Measurements from ENCODE around the gene PRDM12. TPM values are rescaled to one million over a fixed set of nuclear protein-coding genes. Genes with fewer than 3 reads are reported as not detected.

PRDM12 gene
- total RNA-seq, 1 donor from 2014 or later: not detected

DNA sequence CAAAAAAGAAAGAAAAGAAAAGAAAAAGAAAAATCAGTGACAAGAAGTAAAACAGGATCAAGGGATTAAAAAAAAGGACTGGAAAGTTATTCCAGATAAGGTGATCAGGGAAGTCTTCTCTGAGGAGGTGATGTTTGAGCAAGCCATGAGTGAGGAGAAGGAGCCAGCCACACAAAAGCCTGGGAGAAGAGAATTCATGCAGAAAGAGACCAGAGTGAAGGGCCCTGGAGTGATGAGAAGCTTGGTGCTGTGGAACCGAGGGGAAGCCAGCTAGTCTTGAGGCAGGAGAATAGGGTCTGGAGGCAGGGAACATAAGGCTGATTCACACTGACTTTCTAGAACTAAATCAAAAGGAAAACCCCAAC lies 25.2 kb downstream of the PRDM12 start:
- no peak for DNase-seq (ENCODE audit: low read depth in 2 of 2)

DNA sequence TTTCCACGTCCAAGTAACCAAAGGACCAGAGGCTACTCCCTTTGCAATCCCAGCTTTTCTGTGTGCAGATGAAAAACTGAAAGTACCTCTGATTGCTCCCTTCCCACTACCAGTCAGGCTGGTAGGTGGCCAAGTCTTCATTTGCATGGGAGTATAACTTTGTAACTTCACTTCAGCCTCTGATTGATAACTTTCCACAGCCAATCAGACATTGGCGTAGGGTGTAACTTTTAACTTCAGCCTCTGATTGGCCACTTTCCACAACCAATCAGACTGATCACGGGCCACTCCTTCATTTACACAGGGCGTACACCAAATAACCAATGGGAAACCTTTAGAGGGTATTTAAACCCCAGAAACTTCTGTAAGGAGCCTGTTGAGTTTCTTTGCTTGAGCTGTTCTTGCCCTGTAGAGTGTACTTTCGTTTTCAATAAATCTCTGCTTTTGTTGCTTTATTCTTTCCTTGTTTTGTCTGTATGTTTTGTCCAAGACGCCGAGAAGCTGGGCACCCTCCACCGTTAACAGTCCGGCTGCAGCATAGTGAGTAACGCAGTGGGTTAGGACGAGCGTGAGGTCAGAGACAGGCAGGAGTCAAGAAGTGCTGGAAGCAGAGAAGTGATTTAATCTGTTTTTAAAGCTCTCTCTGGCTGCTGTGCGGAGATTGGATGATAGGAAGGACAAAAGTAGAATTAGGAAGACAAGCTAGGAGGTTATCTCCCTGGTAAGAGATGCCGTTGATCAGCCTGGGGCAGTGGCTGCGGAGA lies 25.7 kb downstream of the PRDM12 start:
- DNase-seq (ENCODE audit: low read depth in 2 of 2): peak; percentile 68 to 91

DNA sequence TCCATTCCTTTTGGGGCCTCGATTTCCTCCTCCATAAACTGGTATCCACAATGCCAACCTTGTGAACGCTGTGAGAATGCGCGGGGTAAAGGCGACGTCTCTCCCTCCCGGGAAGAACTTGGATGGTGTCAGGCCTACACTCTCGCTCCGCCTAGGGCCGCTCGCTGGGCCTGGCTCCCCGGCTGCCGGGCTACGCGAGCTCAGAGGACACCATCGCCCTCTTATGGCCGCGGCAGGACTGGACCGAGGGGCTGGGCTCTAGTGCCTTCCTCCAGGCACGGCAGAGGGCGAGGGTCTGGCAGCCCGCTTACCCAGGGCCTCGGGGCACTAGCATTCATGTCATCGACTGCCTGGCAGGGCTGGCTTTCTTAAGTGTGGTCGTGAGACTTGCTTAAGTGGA lies 27.9 kb downstream of the PRDM12 start:
- DNase-seq (ENCODE audit: low read depth in 2 of 2): peak in 1 of 2 donors; percentile 81

DNA sequence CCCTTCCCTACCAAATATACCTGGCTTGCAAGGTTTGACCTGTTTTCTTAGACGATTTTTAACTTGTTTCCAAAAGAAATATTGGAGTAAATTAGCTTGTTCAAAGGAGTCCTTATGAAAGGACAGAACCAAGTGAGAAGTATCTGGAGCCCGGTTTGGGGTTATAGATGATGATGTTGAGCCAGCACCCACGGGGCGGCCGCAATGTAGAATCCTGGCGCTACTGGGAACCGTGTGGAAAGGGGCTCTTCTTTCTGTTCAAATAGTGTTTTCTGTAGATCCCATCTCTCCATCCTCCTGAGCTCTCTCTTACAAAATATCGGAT lies 28.7 kb downstream of the PRDM12 start:
- peak in 1 of 2 donors; percentile 3 for DNase-seq (ENCODE audit: low read depth in 2 of 2)

DNA sequence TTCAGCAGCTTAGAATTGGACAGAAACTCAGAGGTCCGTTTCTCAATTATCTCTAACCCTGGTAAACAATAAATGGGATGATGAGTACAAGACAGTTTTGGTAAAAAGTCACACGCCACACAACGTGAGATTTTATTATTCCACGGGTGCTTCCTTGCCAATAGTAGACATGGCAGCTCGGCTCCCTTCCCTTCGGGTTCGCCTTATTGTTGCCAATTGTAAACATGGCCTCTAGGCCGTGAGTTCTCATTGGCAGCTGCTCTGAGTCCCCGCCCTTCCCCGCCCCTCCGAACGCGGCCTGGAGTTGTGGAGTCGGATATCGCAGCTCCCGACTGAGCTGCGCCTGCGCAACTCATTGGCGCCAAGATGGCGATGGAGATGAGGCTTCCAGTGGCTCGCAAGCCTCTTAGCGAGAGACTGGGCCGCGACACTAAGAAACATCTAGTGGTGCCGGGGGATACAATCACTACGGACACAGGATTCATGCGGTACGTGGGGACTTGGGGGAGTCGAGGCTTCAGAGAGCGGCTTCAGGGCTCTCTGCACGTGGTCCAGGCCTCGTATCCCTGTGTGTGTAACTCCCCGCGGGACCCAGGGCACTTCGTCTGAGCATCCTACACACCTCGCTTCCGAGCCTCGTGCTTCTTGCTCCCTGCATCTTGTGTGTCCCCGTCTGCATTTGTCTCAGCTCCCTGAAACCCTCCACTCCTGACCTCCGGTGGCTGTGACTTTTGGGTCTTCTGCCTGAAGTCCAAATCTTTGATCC lies 29.2 kb downstream of the PRDM12 start, which contains the start of gene EXOSC2:
TSS of gene EXOSC2 (plus strand) at position 355 of the 766 bp plus-strand sequence. CDS start at position 367, 12 bp downstream.
- peak; percentile 98 to 99 for DNase-seq (ENCODE audit: low read depth in 2 of 2)

DNA sequence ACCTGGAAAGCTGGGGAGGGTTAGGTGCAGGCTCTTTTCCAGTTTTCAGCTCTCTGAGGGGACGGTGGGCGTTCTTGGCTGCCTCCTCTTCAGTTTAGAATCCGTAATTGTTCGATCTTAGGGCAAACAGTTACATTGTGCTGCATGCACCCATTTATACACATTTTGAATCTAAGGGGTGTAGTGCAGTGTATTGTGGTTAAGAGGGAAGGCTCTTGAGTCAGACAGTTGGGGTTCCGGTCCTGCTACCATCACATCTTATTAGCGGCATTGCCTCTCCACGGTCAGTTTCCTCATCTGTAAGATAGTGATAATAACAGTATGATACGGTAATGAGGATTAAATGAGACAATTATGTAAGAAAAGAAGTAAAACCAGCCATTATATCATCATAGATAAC lies 29.8 kb downstream of the PRDM12 start:
- peak in 1 of 2 donors; percentile 8 for DNase-seq (ENCODE audit: low read depth in 2 of 2)

DNA sequence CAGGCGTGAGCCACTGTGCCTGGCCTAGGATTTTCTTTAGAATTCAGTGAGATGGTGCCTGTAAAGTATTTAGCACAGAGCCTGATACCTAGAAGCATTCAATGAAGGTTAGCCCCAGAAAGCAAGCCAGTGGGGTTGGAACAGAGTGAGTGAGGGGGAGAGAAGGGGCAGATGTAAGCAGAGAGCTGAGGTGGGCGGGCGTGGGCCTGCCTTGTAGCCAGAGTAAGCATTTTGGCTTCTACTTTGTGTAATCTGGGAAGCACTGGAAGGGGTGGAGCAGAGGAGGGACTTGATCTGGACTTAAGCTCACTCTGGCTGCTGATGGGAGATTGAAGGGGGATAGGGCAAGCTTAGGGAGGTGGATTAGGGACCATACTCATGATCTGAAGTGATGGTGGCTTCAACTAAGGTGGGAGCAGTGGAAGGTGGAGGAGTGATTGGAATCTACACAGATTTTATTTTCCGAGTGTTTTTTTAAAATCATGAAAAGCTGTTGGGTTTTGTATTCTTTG lies 31.8 kb downstream of the PRDM12 start:
- no peak for DNase-seq (ENCODE audit: low read depth in 2 of 2)

DNA sequence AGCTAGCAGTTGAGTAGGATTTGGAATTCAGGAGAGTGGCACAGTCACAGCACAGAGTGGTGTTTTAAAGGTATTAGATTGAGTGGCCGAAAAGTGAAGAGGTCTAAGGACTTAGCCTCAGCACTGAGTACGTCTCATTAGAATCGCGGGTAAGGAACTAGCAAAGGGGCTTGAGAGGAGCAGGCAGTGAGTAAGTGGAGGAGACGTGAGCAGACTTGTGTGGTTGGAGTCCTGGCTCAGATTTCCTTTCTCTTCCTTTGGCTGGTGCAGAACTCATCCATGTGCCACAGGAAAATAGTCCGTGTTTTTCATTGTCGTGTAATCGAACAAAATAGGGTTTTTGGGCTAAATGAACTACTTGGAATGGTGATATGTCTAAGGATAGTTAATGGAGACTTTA lies 32.6 kb downstream of the PRDM12 start:
- no peak for DNase-seq (ENCODE audit: low read depth in 2 of 2)

DNA sequence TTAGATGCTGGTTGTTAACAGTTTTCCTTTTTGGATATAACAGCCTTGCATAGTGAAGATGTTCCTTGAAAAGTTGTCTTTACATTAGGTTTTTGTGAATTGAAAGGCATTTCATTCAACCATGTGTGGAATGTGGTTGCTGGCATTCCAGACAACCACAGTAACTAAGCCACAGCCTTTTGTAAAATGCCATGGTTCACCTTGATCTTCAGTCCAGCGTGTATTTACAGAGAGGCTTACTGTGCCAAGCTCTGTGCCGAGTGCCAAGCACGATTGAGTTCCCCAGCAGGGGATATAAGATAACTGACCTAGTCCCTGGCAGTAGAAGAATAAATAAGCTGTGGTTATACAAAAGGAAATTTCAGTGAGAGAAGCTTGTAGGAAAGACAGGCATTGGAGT lies 34.1 kb downstream of the PRDM12 start:
- no peak for DNase-seq (ENCODE audit: low read depth in 2 of 2)

DNA sequence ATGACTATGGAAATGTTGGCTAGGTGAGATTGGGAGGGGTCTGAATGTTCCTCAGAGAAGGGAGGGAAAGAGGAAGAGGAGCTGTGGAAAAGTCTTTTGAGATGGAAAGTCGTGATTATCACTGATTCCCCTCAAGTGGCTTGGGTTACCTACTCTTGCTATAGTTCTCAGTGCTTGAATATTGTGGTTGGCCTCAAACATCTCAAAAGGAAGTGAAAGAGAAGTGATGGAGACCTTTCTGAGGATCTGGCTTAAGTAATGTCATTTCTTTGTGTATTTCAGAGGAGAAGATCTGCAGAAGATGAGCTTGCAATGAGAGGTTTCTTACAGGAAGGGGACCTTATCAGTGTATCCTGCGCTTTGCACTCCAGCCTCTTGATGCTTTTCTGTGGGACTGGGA lies 34.7 kb downstream of the PRDM12 start:
- no peak for DNase-seq (ENCODE audit: low read depth in 2 of 2)

DNA sequence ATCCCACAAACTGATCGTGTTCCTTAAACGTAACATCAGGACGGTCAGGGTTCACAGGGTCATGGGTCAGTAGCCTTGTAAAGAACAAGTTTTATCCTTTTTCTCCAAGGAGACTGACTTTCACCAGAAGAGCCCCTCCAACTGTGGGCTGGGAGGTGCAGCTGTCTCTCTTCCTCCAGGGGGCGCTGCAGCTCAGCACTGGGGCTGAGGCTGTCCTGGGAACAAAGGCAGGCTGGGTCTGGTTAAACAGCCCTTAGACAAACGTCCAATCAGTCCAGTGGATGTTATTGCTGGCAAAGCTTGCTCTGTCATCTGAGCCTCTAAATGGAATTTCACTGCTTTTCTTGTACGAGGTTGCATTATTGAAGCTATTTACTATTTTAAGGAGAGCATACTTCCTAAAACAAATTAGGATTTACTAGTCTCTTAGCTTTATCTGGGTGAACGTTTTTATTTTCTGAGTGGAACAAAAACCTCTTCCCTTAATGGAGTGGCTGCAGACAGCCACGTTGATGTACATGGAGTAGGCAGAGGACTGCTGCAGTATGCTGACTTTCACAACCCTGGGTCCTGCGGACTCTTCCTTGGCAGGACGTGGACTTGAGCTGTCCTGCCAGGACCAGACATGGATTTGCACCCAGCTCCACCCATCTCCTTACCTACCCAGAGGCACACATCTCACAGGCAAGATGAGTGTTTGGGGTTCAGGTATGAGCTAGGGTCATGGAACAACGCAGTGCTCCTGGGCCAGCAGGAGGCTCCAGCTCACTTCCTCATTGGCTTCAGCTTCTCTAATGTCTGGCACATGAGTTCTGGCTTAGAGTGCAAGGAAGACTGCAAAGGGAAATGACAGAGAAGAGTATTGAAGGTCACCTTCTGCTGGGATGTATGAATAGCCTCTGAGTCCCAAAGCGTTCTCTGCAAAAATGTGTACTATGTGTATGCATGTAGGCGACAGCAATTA lies 36.9 kb downstream of the PRDM12 start:
- peak; percentile 82 to 95 for DNase-seq (ENCODE audit: low read depth in 2 of 2)

DNA sequence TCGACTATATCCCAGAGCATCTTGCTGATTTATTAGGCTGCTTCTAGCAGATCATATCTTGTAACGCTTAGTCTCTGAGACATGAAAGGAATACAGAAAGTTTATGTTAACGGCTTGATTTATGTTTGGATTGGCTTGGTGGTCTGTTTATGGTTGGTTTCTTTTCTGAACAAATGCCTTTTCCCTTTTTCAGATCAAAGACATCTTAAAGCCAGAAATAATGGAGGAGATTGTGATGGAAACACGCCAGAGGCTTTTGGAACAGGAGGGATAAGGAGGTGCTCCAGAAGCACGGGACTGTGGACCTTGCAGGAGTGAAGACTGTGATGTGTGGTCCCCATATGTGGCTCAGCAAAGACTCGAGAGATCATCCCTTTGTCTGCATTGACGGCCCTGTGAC lies 39.1 kb downstream of the PRDM12 start:
- no peak for DNase-seq (ENCODE audit: low read depth in 2 of 2)

DNA sequence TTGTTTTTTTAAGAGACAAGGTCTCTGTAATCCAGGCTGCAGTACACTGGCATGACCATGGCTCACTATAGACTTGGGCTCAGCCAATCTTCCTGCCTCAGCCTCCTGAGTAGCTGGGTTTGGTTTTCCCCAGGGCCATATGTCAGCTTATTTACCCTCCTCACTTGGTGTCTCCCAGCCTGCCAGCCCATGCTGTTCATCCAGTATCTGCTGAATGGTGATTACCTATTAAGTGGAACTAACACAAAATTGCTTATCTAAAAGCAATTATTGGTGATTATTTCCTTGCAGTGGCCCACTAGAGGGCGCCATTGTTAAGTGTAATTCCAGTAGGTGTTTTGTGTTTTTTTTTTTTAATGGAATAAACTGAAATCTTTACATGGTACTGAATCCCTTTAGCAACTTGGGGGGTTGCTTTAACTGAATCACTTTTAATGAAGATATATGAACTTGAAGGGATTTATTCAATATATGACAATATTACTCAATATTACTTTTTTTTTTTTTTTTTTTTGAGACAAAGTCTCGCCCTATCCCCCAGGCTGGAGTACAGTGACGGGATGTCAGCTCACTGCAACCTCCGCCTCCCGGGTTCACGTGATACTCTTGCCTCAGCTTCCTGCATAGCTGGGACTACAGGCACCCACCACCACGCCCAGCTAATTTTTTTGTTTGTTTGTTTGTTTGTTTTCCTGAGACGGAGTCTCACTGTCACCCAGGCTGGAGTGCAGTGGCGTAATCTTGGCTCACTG lies 43.0 kb downstream of the PRDM12 start:
- DNase-seq (ENCODE audit: low read depth in 2 of 2): peak; percentile 76 to 84

DNA sequence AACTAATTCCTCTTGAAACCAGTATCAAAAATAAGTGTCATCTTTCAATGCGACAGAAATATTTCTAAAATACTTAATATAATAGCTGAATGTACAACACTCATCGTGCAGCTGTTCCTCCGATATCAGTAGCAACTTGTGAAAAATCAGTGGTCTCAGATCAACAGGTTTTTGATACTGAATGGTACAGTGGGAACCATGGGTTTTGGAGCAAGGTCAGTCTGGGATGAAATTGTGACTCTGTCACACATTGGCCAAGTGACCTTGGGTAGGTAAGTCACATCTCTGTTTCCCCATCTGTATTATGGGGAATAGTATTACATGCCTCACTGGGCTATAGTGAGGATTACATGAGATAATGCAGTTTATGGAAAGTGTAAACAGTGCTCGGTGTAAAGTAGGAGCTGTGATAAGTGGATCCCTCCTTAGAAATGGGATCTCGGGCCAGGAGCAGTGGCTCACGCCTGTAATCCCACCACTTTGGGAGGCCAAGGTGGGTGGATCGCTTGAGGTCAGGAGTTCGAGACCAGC lies 46.5 kb downstream of the PRDM12 start:
- DNase-seq (ENCODE audit: low read depth in 2 of 2): no peak

DNA sequence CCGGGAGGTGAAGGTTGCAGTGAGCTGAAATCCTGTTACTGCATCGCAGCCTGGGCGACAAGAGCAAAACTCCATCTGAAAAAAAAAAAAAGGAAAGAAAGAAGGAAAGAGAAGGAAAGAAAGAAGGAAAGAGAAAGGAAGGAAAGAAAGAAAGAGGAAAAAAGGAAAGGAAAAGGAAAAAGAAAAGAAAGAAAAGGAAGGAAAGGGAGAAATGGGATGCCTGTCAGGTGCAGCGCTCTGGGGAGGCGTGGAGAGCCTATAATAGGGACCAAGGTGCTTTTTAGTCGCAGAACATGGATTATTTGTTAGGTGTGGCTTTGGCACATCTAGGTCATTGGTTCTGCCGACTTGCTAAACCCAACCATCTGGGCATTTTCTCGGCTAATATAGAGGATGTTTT lies 47.1 kb downstream of the PRDM12 start:
- DNase-seq (ENCODE audit: low read depth in 2 of 2): no peak

DNA sequence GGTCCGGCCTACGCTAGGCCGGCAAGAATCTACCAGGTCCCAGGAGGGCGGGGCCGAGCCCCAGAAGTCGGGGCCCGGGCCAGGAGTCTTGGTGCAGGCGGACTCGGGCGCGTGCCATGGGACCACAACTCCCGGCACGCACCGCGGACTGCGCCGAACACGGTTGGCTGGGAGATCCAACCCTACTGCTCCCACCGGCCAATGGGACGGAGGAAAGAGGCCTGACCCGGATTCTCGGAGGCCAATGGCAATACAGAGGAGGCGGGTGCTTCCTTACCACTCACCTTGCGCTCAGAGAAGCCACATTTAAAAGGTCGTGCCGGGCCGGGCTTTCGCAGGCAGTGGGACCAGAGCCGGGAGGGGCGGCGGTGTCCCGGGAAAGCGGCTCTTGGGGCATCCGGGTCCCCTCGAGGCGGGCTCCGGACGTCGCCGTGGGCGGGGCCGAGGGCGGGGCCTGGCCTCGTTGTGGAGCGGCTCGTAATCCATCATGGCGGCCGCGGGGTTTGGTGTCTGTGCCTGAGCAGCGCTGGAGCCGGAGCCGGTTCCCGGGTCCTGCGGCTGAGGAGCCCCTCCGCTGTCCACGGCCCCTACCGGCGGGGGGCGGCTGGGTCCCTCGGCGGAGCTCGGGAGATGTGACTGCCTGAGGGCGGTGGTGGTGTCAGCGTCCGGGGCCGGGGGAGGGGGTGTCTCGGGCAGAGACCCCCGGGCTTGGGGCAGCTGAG lies 48.3 kb downstream of the PRDM12 start:
- DNase-seq (ENCODE audit: low read depth in 2 of 2): peak; percentile 97 to 98

DNA sequence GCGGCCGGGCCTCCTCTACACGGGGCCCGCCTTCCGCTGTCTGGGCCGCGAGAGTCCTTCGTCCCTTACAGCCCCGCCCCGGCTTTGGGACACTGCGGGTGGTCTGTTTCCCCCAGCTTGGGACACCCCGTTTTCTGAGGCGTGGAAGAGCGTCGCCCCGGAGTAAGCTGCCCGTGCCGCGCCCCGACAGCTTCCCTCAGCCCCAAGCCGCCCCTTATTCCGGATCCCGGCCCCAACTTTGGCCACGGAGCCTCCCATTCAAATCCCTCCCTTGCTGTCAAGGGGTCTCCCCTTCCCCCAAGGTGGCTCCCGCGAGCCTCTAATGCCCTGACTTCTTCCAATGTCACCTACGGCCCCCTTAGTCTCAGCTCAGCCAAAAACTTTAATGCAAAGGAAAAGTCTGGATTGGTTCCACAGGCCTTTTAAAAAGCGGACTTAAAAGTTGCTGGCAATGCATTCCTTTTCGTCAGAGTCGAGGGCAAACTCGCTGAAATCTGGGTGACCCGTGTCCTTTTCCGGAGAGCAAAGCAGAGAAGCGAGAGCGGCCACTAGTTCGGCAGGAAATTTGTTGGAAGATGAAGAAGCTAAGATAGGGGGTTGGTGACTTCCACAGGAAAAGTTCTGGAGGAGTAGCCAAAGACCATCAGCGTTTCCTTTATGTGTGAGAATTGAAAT lies 49.0 kb downstream of the PRDM12 start:
- DNase-seq (ENCODE audit: low read depth in 2 of 2): peak; percentile 34 to 59

DNA sequence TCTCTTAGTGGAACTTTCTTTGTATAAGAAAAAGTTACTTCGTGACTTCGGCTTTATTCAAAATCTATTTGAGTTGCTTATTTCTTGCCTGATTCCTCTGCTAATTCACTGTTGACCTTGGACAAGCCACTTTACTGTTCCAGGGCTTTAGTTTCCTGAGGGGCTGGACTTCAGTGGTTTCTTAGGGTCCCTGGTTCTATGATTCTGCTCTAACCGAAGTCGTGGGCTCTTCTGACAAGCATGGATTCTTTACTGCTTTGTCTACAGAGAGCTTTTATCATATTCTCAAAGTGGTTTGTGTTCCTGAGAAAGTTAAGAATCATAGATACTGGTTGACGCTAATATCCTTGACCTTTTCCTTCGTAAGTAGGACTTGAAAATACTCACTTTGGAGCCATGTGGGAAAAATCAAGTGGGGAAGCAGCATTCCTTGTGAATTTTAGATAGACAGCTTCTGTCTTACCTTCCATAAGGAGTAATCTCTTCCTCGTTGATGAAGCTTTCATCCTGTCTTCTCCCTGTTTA lies 50.3 kb downstream of the PRDM12 start:
- peak in 1 of 2 donors; percentile 4 for DNase-seq (ENCODE audit: low read depth in 2 of 2)

DNA sequence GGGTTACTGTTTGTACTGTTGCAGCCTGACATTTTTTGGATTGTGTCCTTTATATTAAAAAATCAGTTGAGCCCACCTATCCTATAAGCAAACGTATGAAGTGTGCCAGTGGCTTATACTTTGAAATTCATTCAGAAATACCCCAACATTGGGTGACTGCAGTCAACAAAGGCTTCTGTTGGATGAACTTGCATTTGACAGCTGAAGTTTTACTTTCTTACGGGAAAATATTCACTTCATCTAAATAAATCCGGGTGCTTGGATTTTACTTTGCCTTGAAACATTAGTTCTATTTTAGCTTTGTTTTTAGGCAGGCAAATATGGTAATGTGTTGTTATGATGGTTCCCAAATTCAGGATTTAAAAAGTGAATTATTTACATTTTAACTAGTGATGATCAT lies 50.9 kb downstream of the PRDM12 start:
- DNase-seq (ENCODE audit: low read depth in 2 of 2): no peak

Data from lung microvascular endothelial cell (primary cell).